ENCODE results near the gene GTF2H4. TPM values are rescaled to one million over a fixed set of nuclear protein-coding genes. Genes with fewer than 3 reads are reported as not detected.

Gene GTF2H4
- total RNA-seq, 1 donor from 2014 or later: 29.2 TPM

GRCh38 chr6:30951907-30952469, 44.0 kb downstream of the GTF2H4 start:
- Mint-ChIP-seq H3K4me1 (peaks cover 19% of the 10 kb centered on the region), H3K4me3 (no peak overlapping the region), H3K9me3 (peaks cover 16% of the 10 kb centered on the region), H3K27ac (no peak overlapping the region), H3K36me3 (no peaks in the 10 kb centered on the region), H3K27me3 (ENCODE audit: insufficient read depth, low read depth) (peaks cover 15% of the 10 kb centered on the region)
- H3K4me2 ChIP-seq: no peak overlapping the region
- no peaks in the 10 kb centered on the region for H4K20me1 ChIP-seq (ENCODE audit: low read depth)
- no peaks in the 10 kb centered on the region for H3K79me2 ChIP-seq (ENCODE audit: low read depth)
- no peaks in the 10 kb centered on the region for H3K36me3 ChIP-seq
- H3K4me1 ChIP-seq: peaks cover 14% of the 10 kb centered on the region
- H3K4me3 ChIP-seq: no peak overlapping the region
- H2AFZ ChIP-seq (replicated peaks): no peak overlapping the region
- H3K27ac ChIP-seq: no peak overlapping the region
- DNase-seq (ENCODE audit: low spot score): no peak
- no peaks in the 10 kb centered on the region for H3K9me3 ChIP-seq (ENCODE audit: low read depth)
- peaks cover 17% of the 10 kb centered on the region for H3F3A ChIP-seq (ENCODE audit: low read depth)
- TF ChIP-seq EZH2 (IDR thresholded peaks at IDR 0.05): no peak
- TF ChIP-seq, protein P1, sequence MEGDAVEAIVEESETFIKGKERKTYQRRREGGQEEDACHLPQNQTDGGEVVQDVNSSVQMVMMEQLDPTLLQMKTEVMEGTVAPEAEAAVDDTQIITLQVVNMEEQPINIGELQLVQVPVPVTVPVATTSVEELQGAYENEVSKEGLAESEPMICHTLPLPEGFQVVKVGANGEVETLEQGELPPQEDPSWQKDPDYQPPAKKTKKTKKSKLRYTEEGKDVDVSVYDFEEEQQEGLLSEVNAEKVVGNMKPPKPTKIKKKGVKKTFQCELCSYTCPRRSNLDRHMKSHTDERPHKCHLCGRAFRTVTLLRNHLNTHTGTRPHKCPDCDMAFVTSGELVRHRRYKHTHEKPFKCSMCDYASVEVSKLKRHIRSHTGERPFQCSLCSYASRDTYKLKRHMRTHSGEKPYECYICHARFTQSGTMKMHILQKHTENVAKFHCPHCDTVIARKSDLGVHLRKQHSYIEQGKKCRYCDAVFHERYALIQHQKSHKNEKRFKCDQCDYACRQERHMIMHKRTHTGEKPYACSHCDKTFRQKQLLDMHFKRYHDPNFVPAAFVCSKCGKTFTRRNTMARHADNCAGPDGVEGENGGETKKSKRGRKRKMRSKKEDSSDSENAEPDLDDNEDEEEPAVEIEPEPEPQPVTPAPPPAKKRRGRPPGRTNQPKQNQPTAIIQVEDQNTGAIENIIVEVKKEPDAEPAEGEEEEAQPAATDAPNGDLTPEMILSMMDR (IDR thresholded peaks at IDR 0.05): no peak
- TF ChIP-seq EZH2phosphoT487 (IDR thresholded peaks at IDR 0.05): no peak
- H3K27me3 ChIP-seq: peaks cover 37% of the 10 kb centered on the region
- H3K9ac ChIP-seq: no peak overlapping the region

DNA sequence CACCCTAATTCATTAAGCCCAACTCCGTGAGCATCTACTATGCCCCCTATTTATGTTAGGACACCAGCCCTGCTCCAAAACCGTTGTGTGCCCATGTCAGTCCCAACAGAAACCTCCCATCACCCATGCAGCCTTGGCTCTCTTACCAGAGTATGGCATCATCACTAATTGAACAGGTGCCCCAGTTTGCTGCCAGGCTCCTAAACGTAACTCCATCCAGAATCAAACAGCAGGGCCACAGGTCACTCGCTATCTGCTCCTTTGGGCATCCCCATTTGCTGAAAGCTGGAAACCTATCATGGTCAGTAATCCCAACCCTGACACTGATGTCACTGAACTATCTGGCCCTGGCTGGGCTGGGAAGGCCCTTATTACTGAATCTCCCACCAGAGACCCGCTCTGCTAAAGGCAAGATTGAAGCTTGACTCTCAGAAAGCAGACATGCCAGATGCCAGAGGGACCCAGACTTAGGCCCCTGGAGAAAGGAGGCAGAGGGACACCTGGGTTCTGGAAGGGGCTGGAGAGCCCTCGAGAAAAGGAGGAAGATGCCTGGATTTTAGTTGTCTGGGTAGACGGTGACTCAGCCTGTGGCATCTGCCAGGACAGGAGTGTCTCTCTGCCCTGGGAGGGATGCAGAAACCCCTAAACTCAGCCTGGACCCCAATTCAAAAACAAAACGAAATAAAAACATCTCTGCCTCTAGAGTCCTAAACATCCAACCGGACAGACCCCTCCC, 46.8 kb downstream of the GTF2H4 start:
- peaks cover 23% of the 10 kb centered on the region for H3K4me1 Mint-ChIP-seq
- no peaks in the 10 kb centered on the region for H3K36me3 ChIP-seq

DNA sequence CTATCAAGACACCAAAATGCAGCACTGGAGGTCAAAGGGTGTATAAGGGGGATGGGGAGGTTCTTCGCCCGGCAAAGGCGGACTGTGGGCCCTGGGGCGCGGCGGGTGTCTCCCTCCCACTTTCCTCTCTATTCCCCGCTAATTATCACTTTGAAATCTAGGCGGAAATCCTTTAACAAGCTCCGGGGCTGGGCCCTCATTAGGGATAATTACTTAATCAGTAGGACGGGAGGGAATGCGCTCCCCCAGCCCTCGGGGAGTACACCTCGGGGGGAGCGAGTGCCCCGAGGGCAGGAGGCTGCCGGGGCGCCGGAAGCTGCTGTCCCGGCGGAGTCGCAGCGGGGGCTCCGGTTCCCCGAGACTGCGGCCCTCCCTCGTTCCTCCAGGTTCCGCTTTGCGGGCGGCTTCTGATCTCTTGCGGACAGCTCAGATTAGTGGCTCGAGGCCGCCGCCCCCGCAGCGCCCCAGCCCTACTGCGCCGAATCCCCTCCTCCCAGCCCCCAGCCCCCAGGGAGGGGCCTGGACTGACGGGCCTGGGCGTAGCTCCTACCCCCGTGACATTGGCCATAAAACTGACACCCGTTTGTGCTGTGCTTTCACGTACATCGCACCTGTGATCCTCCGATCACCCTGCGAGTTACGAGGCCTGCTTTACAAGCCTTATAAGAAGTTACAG, 47.5 kb downstream of the GTF2H4 start:
- Histone ChIP-seq H3K27ac (no peak overlapping the region), H3K4me1 (peaks cover 14% of the 10 kb centered on the region), H3K4me3 (peak overlapping the region; percentile 46), H4K20me1 (ENCODE audit: low read depth) (no peaks in the 10 kb centered on the region), H3K27me3 (peaks cover 48% of the 10 kb centered on the region), H3K9ac (no peak overlapping the region), H2AFZ (replicated peaks) (peak overlapping the region; percentile 43), H3K9me3 (ENCODE audit: low read depth) (no peaks in the 10 kb centered on the region), H3K4me2 (peak overlapping the region; percentile 79), H3K36me3 (no peaks in the 10 kb centered on the region), H3F3A (ENCODE audit: low read depth) (peaks cover 17% of the 10 kb centered on the region), H3K79me2 (ENCODE audit: low read depth) (no peaks in the 10 kb centered on the region)
- Mint-ChIP-seq H3K4me3 (peak overlapping the region; percentile 73), H3K27ac (peak overlapping the region; percentile 72), H3K36me3 (no peaks in the 10 kb centered on the region), H3K4me1 (peaks cover 23% of the 10 kb centered on the region), H3K9me3 (peaks cover 13% of the 10 kb centered on the region), H3K27me3 (ENCODE audit: insufficient read depth, low read depth) (peaks cover 13% of the 10 kb centered on the region)
- TF ChIP-seq EZH2phosphoT487 (IDR thresholded peaks at IDR 0.05): peak; percentile 37
- TF ChIP-seq, protein P1 (IDR thresholded peaks at IDR 0.05): no peak
- DNase-seq (ENCODE audit: low spot score): peak; percentile 86

More for the DNA sequence above, 46.8 kb downstream of the GTF2H4 start:
- Mint-ChIP-seq H3K36me3 (no peaks in the 10 kb centered on the region), H3K27ac (peak overlapping the region; percentile 72), H3K27me3 (ENCODE audit: insufficient read depth, low read depth) (peaks cover 13% of the 10 kb centered on the region), H3K9me3 (peaks cover 13% of the 10 kb centered on the region), H3K4me3 (peak overlapping the region; percentile 73)
- Histone ChIP-seq H3K9me3 (ENCODE audit: low read depth) (no peaks in the 10 kb centered on the region), H3K27ac (no peak overlapping the region), H3K79me2 (ENCODE audit: low read depth) (no peaks in the 10 kb centered on the region), H3K4me2 (peak overlapping the region; percentile 79), H3K4me3 (peak overlapping the region; percentile 46), H3K4me1 (peaks cover 14% of the 10 kb centered on the region), H4K20me1 (ENCODE audit: low read depth) (no peaks in the 10 kb centered on the region), H3F3A (ENCODE audit: low read depth) (peaks cover 17% of the 10 kb centered on the region), H3K27me3 (peaks cover 48% of the 10 kb centered on the region), H3K9ac (no peak overlapping the region), H2AFZ (replicated peaks) (no peak overlapping the region)
- TF ChIP-seq EZH2 (IDR thresholded peaks at IDR 0.05): no peak
- TF ChIP-seq, protein P1 (IDR thresholded peaks at IDR 0.05): no peak
- TF ChIP-seq EZH2phosphoT487 (IDR thresholded peaks at IDR 0.05): no peak
- no peak for DNase-seq (ENCODE audit: low spot score)
